ENCODE measurements around the gene AGBL1.
A peak's percentile ranks its signal among the peaks of the same experiment; 100 is the strongest.

AGBL1 gene

GRCh38 chr15:86101818-86102217, 22.1 kb downstream of the AGBL1 start:
- H3K36me3 ChIP-seq (ENCODE audit: control insufficient read depth in 1 of 2, insufficient read depth in 2 of 2, low read depth in 1 of 2, low read length in 2 of 2): no peaks in the 10 kb centered on the region
- no peak overlapping the region for H2AK5ac ChIP-seq (ENCODE audit: low read length, severe bottlenecking)
- H4K91ac ChIP-seq (ENCODE audit: low read length): no peak overlapping the region
- H2BK5ac ChIP-seq (ENCODE audit: low read depth, low read length, poor library complexity, severe bottlenecking): no peak overlapping the region
- no peak overlapping the region for H3K23ac ChIP-seq (ENCODE audit: low read length in 2 of 2)
- H3K14ac ChIP-seq (ENCODE audit: low read length in 2 of 2): no peak overlapping the region
- H3K27ac ChIP-seq (ENCODE audit: low read length, poor library complexity, severe bottlenecking): no peak overlapping the region
- no peak overlapping the region for H2AFZ ChIP-seq (ENCODE audit: low read depth, low read length)
- H2BK15ac ChIP-seq (ENCODE audit: low read depth, poor library complexity, severe bottlenecking): no peak overlapping the region
- H3K4me3 ChIP-seq (ENCODE audit: insufficient read depth in 1 of 2, low read depth in 1 of 2, low read length in 2 of 2): no peak overlapping the region
- H3K9me3 ChIP-seq (ENCODE audit: control insufficient read depth, low read length): peaks cover 10% of the 10 kb centered on the region
- no peak overlapping the region for H2BK12ac ChIP-seq (ENCODE audit: low read length in 2 of 2)
- no peak overlapping the region for H3K4me2 ChIP-seq (ENCODE audit: low read length, poor library complexity, severe bottlenecking)
- no peak overlapping the region for H2BK120ac ChIP-seq (ENCODE audit: low read depth, low read length)
- 93% methylated on average over 4 of the region's 5 CpGs for WGBS
- H3K4me1 ChIP-seq (ENCODE audit: control insufficient read depth, insufficient read depth, low read depth, low read length): no peaks in the 10 kb centered on the region
- no peak overlapping the region for H3K9ac ChIP-seq (ENCODE audit: low read length)
- no peaks in the 10 kb centered on the region for H3K79me1 ChIP-seq (replicated peaks; ENCODE audit: low read length, poor library complexity, severe bottlenecking)
- no peak overlapping the region for H3K18ac ChIP-seq (ENCODE audit: low read depth in 1 of 2, low read length in 2 of 2)
- DNase-seq: no peak
- no peak overlapping the region for H3K4ac ChIP-seq (ENCODE audit: low read depth in 1 of 2, low read length in 2 of 2)
- H3K27me3 ChIP-seq (ENCODE audit: control insufficient read depth in 1 of 2, insufficient read depth in 1 of 2, low read length in 2 of 2): no peaks in the 10 kb centered on the region
- no peak overlapping the region for H4K8ac ChIP-seq (ENCODE audit: low read length)

GRCh38 chr15:86103825-86104224, 24.2 kb downstream of the AGBL1 start:
- H2BK120ac ChIP-seq (ENCODE audit: low read depth, low read length): no peak overlapping the region
- no peak overlapping the region for H3K18ac ChIP-seq (ENCODE audit: low read depth in 1 of 2, low read length in 2 of 2)
- H3K4ac ChIP-seq (ENCODE audit: low read depth in 1 of 2, low read length in 2 of 2): no peak overlapping the region
- H4K8ac ChIP-seq (ENCODE audit: low read length): no peak overlapping the region
- H3K4me3 ChIP-seq (ENCODE audit: insufficient read depth in 1 of 2, low read depth in 1 of 2, low read length in 2 of 2): no peak overlapping the region
- H2BK12ac ChIP-seq (ENCODE audit: low read length in 2 of 2): no peak overlapping the region
- 69% methylated on average over 2 of the region's 2 CpGs for WGBS
- no peaks in the 10 kb centered on the region for H3K4me1 ChIP-seq (ENCODE audit: control insufficient read depth, insufficient read depth, low read depth, low read length)
- DNase-seq: no peak
- no peak overlapping the region for H2BK5ac ChIP-seq (ENCODE audit: low read depth, low read length, poor library complexity, severe bottlenecking)
- H2AK5ac ChIP-seq (ENCODE audit: low read length, severe bottlenecking): no peak overlapping the region
- H3K79me1 ChIP-seq (replicated peaks; ENCODE audit: low read length, poor library complexity, severe bottlenecking): no peaks in the 10 kb centered on the region
- H3K9me3 ChIP-seq (ENCODE audit: control insufficient read depth, low read length): peaks cover 10% of the 10 kb centered on the region
- no peak overlapping the region for H2BK15ac ChIP-seq (ENCODE audit: low read depth, poor library complexity, severe bottlenecking)
- no peak overlapping the region for H2AFZ ChIP-seq (ENCODE audit: low read depth, low read length)
- H3K9ac ChIP-seq (ENCODE audit: low read length): no peak overlapping the region
- no peaks in the 10 kb centered on the region for H3K27me3 ChIP-seq (ENCODE audit: control insufficient read depth in 1 of 2, insufficient read depth in 1 of 2, low read length in 2 of 2)
- no peak overlapping the region for H3K23ac ChIP-seq (ENCODE audit: low read length in 2 of 2)
- no peak overlapping the region for H3K4me2 ChIP-seq (ENCODE audit: low read length, poor library complexity, severe bottlenecking)
- H3K36me3 ChIP-seq (ENCODE audit: control insufficient read depth in 1 of 2, insufficient read depth in 2 of 2, low read depth in 1 of 2, low read length in 2 of 2): no peaks in the 10 kb centered on the region
- H4K91ac ChIP-seq (ENCODE audit: low read length): no peak overlapping the region
- no peak overlapping the region for H3K14ac ChIP-seq (ENCODE audit: low read length in 2 of 2)
- no peak overlapping the region for H3K27ac ChIP-seq (ENCODE audit: low read length, poor library complexity, severe bottlenecking)

GRCh38 chr15:86106306-86106705, 26.6 kb downstream of the AGBL1 start:
- 82% methylated on average over 3 of the region's 4 CpGs for WGBS
- no peak overlapping the region for H2BK120ac ChIP-seq (ENCODE audit: low read depth, low read length)
- H3K4me2 ChIP-seq (ENCODE audit: low read length, poor library complexity, severe bottlenecking): no peak overlapping the region
- no peak overlapping the region for H3K23ac ChIP-seq (ENCODE audit: low read length in 2 of 2)
- no peak overlapping the region for H3K27ac ChIP-seq (ENCODE audit: low read length, poor library complexity, severe bottlenecking)
- H3K4ac ChIP-seq (ENCODE audit: low read depth in 1 of 2, low read length in 2 of 2): no peak overlapping the region
- no peaks in the 10 kb centered on the region for H3K79me1 ChIP-seq (replicated peaks; ENCODE audit: low read length, poor library complexity, severe bottlenecking)
- no peak overlapping the region for H2BK5ac ChIP-seq (ENCODE audit: low read depth, low read length, poor library complexity, severe bottlenecking)
- no peak overlapping the region for H4K8ac ChIP-seq (ENCODE audit: low read length)
- no peak for DNase-seq
- peaks cover 10% of the 10 kb centered on the region for H3K9me3 ChIP-seq (ENCODE audit: control insufficient read depth, low read length)
- no peak overlapping the region for H3K9ac ChIP-seq (ENCODE audit: low read length)
- no peaks in the 10 kb centered on the region for H3K36me3 ChIP-seq (ENCODE audit: control insufficient read depth in 1 of 2, insufficient read depth in 2 of 2, low read depth in 1 of 2, low read length in 2 of 2)
- H2AFZ ChIP-seq (ENCODE audit: low read depth, low read length): no peak overlapping the region
- no peak overlapping the region for H2BK12ac ChIP-seq (ENCODE audit: low read length in 2 of 2)
- H3K18ac ChIP-seq (ENCODE audit: low read depth in 1 of 2, low read length in 2 of 2): no peak overlapping the region
- no peaks in the 10 kb centered on the region for H3K4me1 ChIP-seq (ENCODE audit: control insufficient read depth, insufficient read depth, low read depth, low read length)
- no peak overlapping the region for H3K14ac ChIP-seq (ENCODE audit: low read length in 2 of 2)
- no peak overlapping the region for H2BK15ac ChIP-seq (ENCODE audit: low read depth, poor library complexity, severe bottlenecking)
- H3K4me3 ChIP-seq (ENCODE audit: insufficient read depth in 1 of 2, low read depth in 1 of 2, low read length in 2 of 2): no peak overlapping the region
- no peak overlapping the region for H4K91ac ChIP-seq (ENCODE audit: low read length)
- peaks cover 0 to 4% of the 10 kb centered on the region in 2 experiments for H3K27me3 ChIP-seq (ENCODE audit: control insufficient read depth in 1 of 2, insufficient read depth in 1 of 2, low read length in 2 of 2)
- no peak overlapping the region for H2AK5ac ChIP-seq (ENCODE audit: low read length, severe bottlenecking)

GRCh38 chr15:86115145-86115801, 35.6 kb downstream of the AGBL1 start:
- Histone ChIP-seq H3K14ac (ENCODE audit: low read length in 2 of 2) (no peak overlapping the region), H3K18ac (ENCODE audit: low read depth in 1 of 2, low read length in 2 of 2) (no peak overlapping the region), H3K4ac (ENCODE audit: low read depth in 1 of 2, low read length in 2 of 2) (no peak overlapping the region), H3K27ac (ENCODE audit: low read length, poor library complexity, severe bottlenecking) (no peak overlapping the region), H3K23ac (ENCODE audit: low read length in 2 of 2) (no peak overlapping the region), H2BK15ac (ENCODE audit: low read depth, poor library complexity, severe bottlenecking) (no peak overlapping the region), H3K4me1 (ENCODE audit: control insufficient read depth, insufficient read depth, low read depth, low read length) (no peaks in the 10 kb centered on the region), H3K4me3 (ENCODE audit: insufficient read depth in 1 of 2, low read depth in 1 of 2, low read length in 2 of 2) (no peak overlapping the region), H3K9ac (ENCODE audit: low read length) (peak overlapping the region; percentile 68), H4K91ac (ENCODE audit: low read length) (no peak overlapping the region), H2BK120ac (ENCODE audit: low read depth, low read length) (no peak overlapping the region), H2BK5ac (ENCODE audit: low read depth, low read length, poor library complexity, severe bottlenecking) (no peak overlapping the region), H2AFZ (ENCODE audit: low read depth, low read length) (no peak overlapping the region), H2AK5ac (ENCODE audit: low read length, severe bottlenecking) (no peak overlapping the region), H4K8ac (ENCODE audit: low read length) (no peak overlapping the region), H2BK12ac (ENCODE audit: low read length in 2 of 2) (no peak overlapping the region), H3K36me3 (ENCODE audit: control insufficient read depth in 1 of 2, insufficient read depth in 2 of 2, low read depth in 1 of 2, low read length in 2 of 2) (no peaks in the 10 kb centered on the region), H3K79me1 (replicated peaks; ENCODE audit: low read length, poor library complexity, severe bottlenecking) (no peaks in the 10 kb centered on the region), H3K27me3 (ENCODE audit: control insufficient read depth in 1 of 2, insufficient read depth in 1 of 2, low read length in 2 of 2) (peaks cover 0 to 4% of the 10 kb centered on the region in 2 experiments), H3K9me3 (ENCODE audit: control insufficient read depth, low read length) (no peaks in the 10 kb centered on the region), H3K4me2 (ENCODE audit: low read length, poor library complexity, severe bottlenecking) (no peak overlapping the region)
- WGBS: 62% methylated on average over 2 of the region's 4 CpGs
- peak; percentile 0 for DNase-seq

All from mesenchymal stem cell (in vitro differentiated cells and primary cell).